ENCODE data around the gene TJP1. TPM values are rescaled to one million over a fixed set of nuclear protein-coding genes. Genes with fewer than 3 reads are reported as not detected.
"Not testable (repeated sequence)": the region's sequence is repeated elsewhere in the genome, so short reads cannot be mapped to it uniquely, and the experiment has no call there.

The TJP1 gene
- total RNA-seq, 1 donor from 2014 or later, result not detected

- H3K4me3 Mint-ChIP-seq (ENCODE audit: low read depth), result no peak overlapping the region
- no peaks in the 10 kb centered on the region for H3K4me1 Mint-ChIP-seq (ENCODE audit: low read depth)
- no peaks in the 10 kb centered on the region for H3K9me3 Mint-ChIP-seq
- H3K27ac Mint-ChIP-seq, result no peak overlapping the region
- H3K27me3 Mint-ChIP-seq (ENCODE audit: low read depth), result no peaks in the 10 kb centered on the region
- intact Hi-C loops (cut with micrococcal nuclease), result no loop called here
- DNase-seq (ENCODE audit: low spot score), result no peak
- no peaks in the 10 kb centered on the region for H3K36me3 Mint-ChIP-seq (ENCODE audit: low read depth)
Measured at GRCh38 chr15:29698030-29698701, 124.1 kb downstream of the TJP1 start.

- no peak for DNase-seq (ENCODE audit: low spot score)
- Mint-ChIP-seq H3K4me1 (ENCODE audit: low read depth) (no peaks in the 10 kb centered on the region), H3K27me3 (ENCODE audit: low read depth) (no peaks in the 10 kb centered on the region), H3K27ac (no peak overlapping the region), H3K4me3 (ENCODE audit: low read depth) (no peak overlapping the region), H3K9me3 (no peaks in the 10 kb centered on the region), H3K36me3 (ENCODE audit: low read depth) (no peaks in the 10 kb centered on the region)
- intact Hi-C loops (cut with micrococcal nuclease), result no loop called here
Measured at GRCh38 chr15:29696950-29697738, 125.1 kb downstream of the TJP1 start.

GRCh38 chr15:29696506-29696905 lies 125.8 kb downstream of the TJP1 start:
- H3K9me3 Mint-ChIP-seq; H3K4me1 Mint-ChIP-seq (ENCODE audit: low read depth); DNase-seq (ENCODE audit: low spot score); H3K4me3 Mint-ChIP-seq (ENCODE audit: low read depth); intact Hi-C loops (cut with micrococcal nuclease); H3K36me3 Mint-ChIP-seq (ENCODE audit: low read depth); H3K27me3 Mint-ChIP-seq (ENCODE audit: low read depth); H3K27ac Mint-ChIP-seq: not testable (repeated sequence)

- Mint-ChIP-seq H3K27me3 (ENCODE audit: low read depth) (no peaks in the 10 kb centered on the region), H3K27ac (no peak overlapping the region), H3K36me3 (ENCODE audit: low read depth) (no peaks in the 10 kb centered on the region), H3K4me1 (ENCODE audit: low read depth) (no peaks in the 10 kb centered on the region), H3K9me3 (no peaks in the 10 kb centered on the region), H3K4me3 (ENCODE audit: low read depth) (no peak overlapping the region)
- no peak for DNase-seq (ENCODE audit: low spot score)
- intact Hi-C loops (cut with micrococcal nuclease), result no loop called here
Measured at GRCh38 chr15:29695489-29696167, 126.6 kb downstream of the TJP1 start.

- Mint-ChIP-seq H3K27me3 (ENCODE audit: low read depth) (no peaks in the 10 kb centered on the region), H3K27ac (no peak overlapping the region), H3K36me3 (ENCODE audit: low read depth) (no peaks in the 10 kb centered on the region), H3K4me3 (ENCODE audit: low read depth) (no peak overlapping the region), H3K9me3 (no peaks in the 10 kb centered on the region), H3K4me1 (ENCODE audit: low read depth) (no peaks in the 10 kb centered on the region)
- DNase-seq (ENCODE audit: low spot score), result no peak
- intact Hi-C loops (cut with micrococcal nuclease), result no loop called here
Measured at GRCh38 chr15:29693225-29693624, 129.0 kb downstream of the TJP1 start.

- intact Hi-C loops (cut with micrococcal nuclease), result no loop called here
- no peak overlapping the region for H3K4me3 Mint-ChIP-seq (ENCODE audit: low read depth)
- H3K27me3 Mint-ChIP-seq (ENCODE audit: low read depth), result no peaks in the 10 kb centered on the region
- no peak overlapping the region for H3K27ac Mint-ChIP-seq
- no peaks in the 10 kb centered on the region for H3K4me1 Mint-ChIP-seq (ENCODE audit: low read depth)
- no peaks in the 10 kb centered on the region for H3K9me3 Mint-ChIP-seq
- no peaks in the 10 kb centered on the region for H3K36me3 Mint-ChIP-seq (ENCODE audit: low read depth)
- no peak for DNase-seq (ENCODE audit: low spot score)
Measured at GRCh38 chr15:29692527-29692926, 129.7 kb downstream of the TJP1 start.

GRCh38 chr15:29690765-29691475 lies 131.3 kb downstream of the TJP1 start:
- Mint-ChIP-seq H3K4me1 (ENCODE audit: low read depth) (no peaks in the 10 kb centered on the region), H3K4me3 (ENCODE audit: low read depth) (no peak overlapping the region), H3K27ac (no peak overlapping the region), H3K36me3 (ENCODE audit: low read depth) (no peaks in the 10 kb centered on the region), H3K27me3 (ENCODE audit: low read depth) (no peaks in the 10 kb centered on the region), H3K9me3 (no peaks in the 10 kb centered on the region)
- no peak for DNase-seq (ENCODE audit: low spot score)
- intact Hi-C loops (cut with micrococcal nuclease), result no loop called here

GRCh38 chr15:29689287-29689986 lies 132.8 kb downstream of the TJP1 start:
- no peaks in the 10 kb centered on the region for H3K36me3 Mint-ChIP-seq (ENCODE audit: low read depth)
- H3K27me3 Mint-ChIP-seq (ENCODE audit: low read depth), result no peaks in the 10 kb centered on the region
- no peak overlapping the region for H3K4me3 Mint-ChIP-seq (ENCODE audit: low read depth)
- H3K27ac Mint-ChIP-seq, result no peak overlapping the region
- H3K9me3 Mint-ChIP-seq, result no peaks in the 10 kb centered on the region
- intact Hi-C loops (cut with micrococcal nuclease), result no loop called here
- H3K4me1 Mint-ChIP-seq (ENCODE audit: low read depth), result no peaks in the 10 kb centered on the region
- no peak for DNase-seq (ENCODE audit: low spot score)

GRCh38 chr15:29688506-29689286 lies 133.6 kb downstream of the TJP1 start:
- no peaks in the 10 kb centered on the region for H3K36me3 Mint-ChIP-seq (ENCODE audit: low read depth)
- H3K27me3 Mint-ChIP-seq (ENCODE audit: low read depth), result no peaks in the 10 kb centered on the region
- DNase-seq (ENCODE audit: low spot score), result no peak
- H3K4me1 Mint-ChIP-seq (ENCODE audit: low read depth), result no peaks in the 10 kb centered on the region
- H3K4me3 Mint-ChIP-seq (ENCODE audit: low read depth), result no peak overlapping the region
- intact Hi-C loops (cut with micrococcal nuclease), result no loop called here
- no peak overlapping the region for H3K27ac Mint-ChIP-seq
- no peaks in the 10 kb centered on the region for H3K9me3 Mint-ChIP-seq

- no peak for DNase-seq (ENCODE audit: low spot score)
- Mint-ChIP-seq H3K27ac (no peak overlapping the region), H3K4me1 (ENCODE audit: low read depth) (no peaks in the 10 kb centered on the region), H3K4me3 (ENCODE audit: low read depth) (no peak overlapping the region), H3K36me3 (ENCODE audit: low read depth) (no peaks in the 10 kb centered on the region), H3K27me3 (ENCODE audit: low read depth) (no peaks in the 10 kb centered on the region), H3K9me3 (no peaks in the 10 kb centered on the region)
- intact Hi-C loops (cut with micrococcal nuclease), result no loop called here
Measured at GRCh38 chr15:29687939-29688505, 134.2 kb downstream of the TJP1 start.

GRCh38 chr15:29687204-29687815 lies 135.0 kb downstream of the TJP1 start:
- no peak overlapping the region for H3K27ac Mint-ChIP-seq
- no peaks in the 10 kb centered on the region for H3K9me3 Mint-ChIP-seq
- H3K4me1 Mint-ChIP-seq (ENCODE audit: low read depth), result no peaks in the 10 kb centered on the region
- no peak for DNase-seq (ENCODE audit: low spot score)
- no peak overlapping the region for H3K4me3 Mint-ChIP-seq (ENCODE audit: low read depth)
- intact Hi-C loops (cut with micrococcal nuclease), result no loop called here
- H3K27me3 Mint-ChIP-seq (ENCODE audit: low read depth), result no peaks in the 10 kb centered on the region
- no peaks in the 10 kb centered on the region for H3K36me3 Mint-ChIP-seq (ENCODE audit: low read depth)

All from activated T-helper 2 cell treated with anti-CD3 and anti-CD28 coated beads, Interferon-gamma antibody, Interleukin-2, Interleukin-4, amounts not matched to agents 10 μg/mL and 5 μg/mL and 100 μg/mL, durations not matched to agents 14 hours and 24 hours and 36 hours (primary cell).